Activated naive CD8-positive, alpha-beta T cell treated with anti-CD3 and anti-CD28 coated beads for 36 hours (primary cell): ENCODE results near the gene CEMIP. TPM values are rescaled to one million over a fixed set of nuclear protein-coding genes. Genes with fewer than 3 reads are reported as not detected.
A peak's percentile ranks its signal among the peaks of the same experiment; 100 is the strongest.

Experiments
- DNase-seq: peaks from one replicate; pipeline ENCODE4 v3.0.0; 2021
- H3K27ac Mint-ChIP-seq: one replicate; pipeline ENCODE4 v1.8.0; 2022; ENCODE audit warnings: mild to moderate bottlenecking, moderate library complexity, mixed read lengths
- H3K27me3 Mint-ChIP-seq: one replicate; pipeline ENCODE4 v1.8.0; 2022; ENCODE audit warnings: mild to moderate bottlenecking, mixed read lengths
- H3K36me3 Mint-ChIP-seq: one replicate; pipeline ENCODE4 v1.8.0; 2021; ENCODE audit warnings: mild to moderate bottlenecking, mixed read lengths
- H3K4me1 Mint-ChIP-seq: one replicate; pipeline ENCODE4 v1.8.0; 2021; ENCODE audit warnings: mixed read lengths
- H3K4me3 Mint-ChIP-seq: one replicate; pipeline ENCODE4 v1.8.0; 2022; ENCODE audit warnings: mild to moderate bottlenecking, moderate library complexity, mixed read lengths
- H3K9me3 Mint-ChIP-seq: one replicate; pipeline ENCODE4 v1.8.0; 2022; ENCODE audit warnings: mixed read lengths
- total RNA-seq, 2 experiments: library from RNA; stranded (reverse); gene quantifications; one replicate each; pipeline ENCODE4 v1.2.3, GENCODE V29; 2021

CEMIP gene
- total RNA-seq, 2 experiments from 2014 or later = not detected

GRCh38 chr15:80970658-80971057 is 191.5 kb downstream of the CEMIP start:
- Mint-ChIP-seq H3K27ac (no peak overlapping the region), H3K9me3 (no peaks in the 10 kb centered on the region), H3K4me1 (peaks cover 10% of the 10 kb centered on the region), H3K27me3 (no peaks in the 10 kb centered on the region), H3K36me3 (peaks cover 10% of the 10 kb centered on the region), H3K4me3 (no peak overlapping the region)
- DNase-seq = no peak

- Mint-ChIP-seq H3K4me1 (peaks cover 11% of the 10 kb centered on the region), H3K27ac (no peak overlapping the region), H3K4me3 (no peak overlapping the region), H3K27me3 (no peaks in the 10 kb centered on the region), H3K36me3 (peaks cover 10% of the 10 kb centered on the region), H3K9me3 (no peaks in the 10 kb centered on the region)
- no peak for DNase-seq
Observed at GRCh38 chr15:80971143-80971542, 192.0 kb downstream of the CEMIP start.

- H3K36me3 Mint-ChIP-seq = peaks cover 16% of the 10 kb centered on the region
- H3K4me3 Mint-ChIP-seq = no peak overlapping the region
- no peaks in the 10 kb centered on the region for H3K9me3 Mint-ChIP-seq
Observed at GRCh38 chr15:80972276-80972675, 193.1 kb downstream of the CEMIP start.

GRCh38 chr15:80974914-80975313 is 195.7 kb downstream of the CEMIP start:
- H3K9me3 Mint-ChIP-seq = no peaks in the 10 kb centered on the region
- H3K27me3 Mint-ChIP-seq = no peaks in the 10 kb centered on the region
- peaks cover 31% of the 10 kb centered on the region for H3K36me3 Mint-ChIP-seq
- H3K4me1 Mint-ChIP-seq = peaks cover 38% of the 10 kb centered on the region
- H3K27ac Mint-ChIP-seq = no peak overlapping the region
- H3K4me3 Mint-ChIP-seq = no peak overlapping the region
- DNase-seq = no peak

More at GRCh38 chr15:80972276-80972675, 193.1 kb downstream of the CEMIP start:
- no peak overlapping the region for H3K27ac Mint-ChIP-seq
- peaks cover 20% of the 10 kb centered on the region for H3K4me1 Mint-ChIP-seq
- DNase-seq = no peak
- H3K27me3 Mint-ChIP-seq = no peaks in the 10 kb centered on the region

- no peaks in the 10 kb centered on the region for H3K27me3 Mint-ChIP-seq
- H3K27ac Mint-ChIP-seq = peak overlapping the region; percentile 40
- peaks cover 40% of the 10 kb centered on the region for H3K4me1 Mint-ChIP-seq
- H3K36me3 Mint-ChIP-seq = peaks cover 33% of the 10 kb centered on the region
- no peaks in the 10 kb centered on the region for H3K9me3 Mint-ChIP-seq
- DNase-seq = no peak
- no peak overlapping the region for H3K4me3 Mint-ChIP-seq
Observed at GRCh38 chr15:80976851-80977250, 197.7 kb downstream of the CEMIP start.

- Mint-ChIP-seq H3K36me3 (peaks cover 37% of the 10 kb centered on the region), H3K27ac (peak overlapping the region; percentile 65), H3K4me1 (peaks cover 45% of the 10 kb centered on the region), H3K9me3 (no peaks in the 10 kb centered on the region), H3K27me3 (no peaks in the 10 kb centered on the region), H3K4me3 (no peak overlapping the region)
- DNase-seq = peak; percentile 40
Observed at GRCh38 chr15:80977627-80978036, 198.5 kb downstream of the CEMIP start.

GRCh38 chr15:80978685-80979329 is 199.6 kb downstream of the CEMIP start:
- Mint-ChIP-seq H3K27me3 (no peaks in the 10 kb centered on the region), H3K4me3 (no peak overlapping the region), H3K27ac (peak overlapping the region; percentile 71), H3K4me1 (peaks cover 51% of the 10 kb centered on the region), H3K36me3 (peaks cover 40% of the 10 kb centered on the region), H3K9me3 (no peaks in the 10 kb centered on the region)
- DNase-seq = no peak

GRCh38 chr15:80979538-80980200 is 200.5 kb downstream of the CEMIP start:
- H3K27ac Mint-ChIP-seq = peak overlapping the region; percentile 55
- DNase-seq = no peak
- no peaks in the 10 kb centered on the region for H3K27me3 Mint-ChIP-seq
- H3K36me3 Mint-ChIP-seq = peaks cover 40% of the 10 kb centered on the region
- no peaks in the 10 kb centered on the region for H3K9me3 Mint-ChIP-seq
- H3K4me3 Mint-ChIP-seq = no peak overlapping the region
- H3K4me1 Mint-ChIP-seq = peaks cover 57% of the 10 kb centered on the region

- no peak overlapping the region for H3K4me3 Mint-ChIP-seq
- H3K9me3 Mint-ChIP-seq = no peaks in the 10 kb centered on the region
- no peaks in the 10 kb centered on the region for H3K27me3 Mint-ChIP-seq
- peaks cover 59% of the 10 kb centered on the region for H3K4me1 Mint-ChIP-seq
- DNase-seq = no peak
- H3K36me3 Mint-ChIP-seq = peaks cover 42% of the 10 kb centered on the region
- peak overlapping the region; percentile 30 for H3K27ac Mint-ChIP-seq
Observed at GRCh38 chr15:80982205-80982604, 203.0 kb downstream of the CEMIP start.

GRCh38 chr15:80982839-80983238 is 203.7 kb downstream of the CEMIP start:
- Mint-ChIP-seq H3K27me3 (no peaks in the 10 kb centered on the region), H3K4me3 (no peak overlapping the region), H3K36me3 (peaks cover 36% of the 10 kb centered on the region), H3K9me3 (no peaks in the 10 kb centered on the region), H3K27ac (no peak overlapping the region), H3K4me1 (peaks cover 55% of the 10 kb centered on the region)
- no peak for DNase-seq

GRCh38 chr15:80984856-80985255 is 205.7 kb downstream of the CEMIP start:
- Mint-ChIP-seq H3K4me1 (peaks cover 48% of the 10 kb centered on the region), H3K9me3 (no peaks in the 10 kb centered on the region), H3K36me3 (peaks cover 33% of the 10 kb centered on the region), H3K27ac (peak overlapping the region; percentile 11), H3K27me3 (peaks cover 3% of the 10 kb centered on the region), H3K4me3 (no peak overlapping the region)
- DNase-seq = no peak

GRCh38 chr15:80985981-80986380 is 206.8 kb downstream of the CEMIP start:
- no peaks in the 10 kb centered on the region for H3K9me3 Mint-ChIP-seq
- DNase-seq = no peak
- H3K4me1 Mint-ChIP-seq = peaks cover 51% of the 10 kb centered on the region
- peaks cover 3% of the 10 kb centered on the region for H3K27me3 Mint-ChIP-seq
- no peak overlapping the region for H3K4me3 Mint-ChIP-seq
- H3K36me3 Mint-ChIP-seq = peaks cover 30% of the 10 kb centered on the region
- H3K27ac Mint-ChIP-seq = no peak overlapping the region

- no peak for DNase-seq
- Mint-ChIP-seq H3K4me1 (peaks cover 56% of the 10 kb centered on the region), H3K36me3 (peaks cover 30% of the 10 kb centered on the region), H3K4me3 (peak overlapping the region; percentile 44), H3K27ac (no peak overlapping the region), H3K27me3 (peaks cover 3% of the 10 kb centered on the region), H3K9me3 (no peaks in the 10 kb centered on the region)
Observed at GRCh38 chr15:80986487-80986886, 207.3 kb downstream of the CEMIP start.

- peak overlapping the region; percentile 91 for H3K27ac Mint-ChIP-seq
- H3K9me3 Mint-ChIP-seq = no peaks in the 10 kb centered on the region
- H3K4me1 Mint-ChIP-seq = peaks cover 53% of the 10 kb centered on the region
- H3K27me3 Mint-ChIP-seq = peaks cover 3% of the 10 kb centered on the region
- peaks cover 25% of the 10 kb centered on the region for H3K36me3 Mint-ChIP-seq
- H3K4me3 Mint-ChIP-seq = peak overlapping the region; percentile 96
- DNase-seq = no peak
Observed at GRCh38 chr15:80988148-80988796, 209.1 kb downstream of the CEMIP start.

GRCh38 chr15:80989081-80989517 is 209.9 kb downstream of the CEMIP start:
- Mint-ChIP-seq H3K27me3 (peaks cover 3% of the 10 kb centered on the region), H3K27ac (peak overlapping the region; percentile 91), H3K4me3 (peak overlapping the region; percentile 96), H3K36me3 (peaks cover 23% of the 10 kb centered on the region), H3K4me1 (peaks cover 49% of the 10 kb centered on the region), H3K9me3 (no peaks in the 10 kb centered on the region)
- DNase-seq = no peak
